Adrenal gland (tissue), 5 donors: ENCODE results near the gene TBL1XR1.
"Not testable (repeated sequence)": the region's sequence is repeated elsewhere in the genome, so short reads cannot be mapped to it uniquely, and the experiment has no call there.

Source experiments
- POLR2A ChIP-seq, 2 donors: fragments of 450-650 bp; IDR thresholded peaks; one replicate each; pipeline ENCODE4 v1.6.1; 2017; ENCODE audit warnings: antibody characterized with exemption in 2 of 2, mild to moderate bottlenecking in 2 of 2, moderate library complexity in 1 of 2
- TF ChIP-seq, protein P1 (sequence below), 6 experiments: fragments of 450-650 bp in 4 of 6; fragments of 200-600 bp in 2 of 6; sonication (generic) in 1 of 6; IDR thresholded peaks; 1 replicate in 5 of 6; 2 replicates in 1 of 6; pipeline versions ENCODE4 v1.5.1 to v1.8.0; 2016 to 2021; ENCODE audit warnings: antibody characterized with exemption in 6 of 6, mild to moderate bottlenecking in 2 of 6, moderate library complexity in 1 of 6
- donor health status: DM: no; HTN: no; CAD: no.

- TF ChIP-seq, protein P1, sequence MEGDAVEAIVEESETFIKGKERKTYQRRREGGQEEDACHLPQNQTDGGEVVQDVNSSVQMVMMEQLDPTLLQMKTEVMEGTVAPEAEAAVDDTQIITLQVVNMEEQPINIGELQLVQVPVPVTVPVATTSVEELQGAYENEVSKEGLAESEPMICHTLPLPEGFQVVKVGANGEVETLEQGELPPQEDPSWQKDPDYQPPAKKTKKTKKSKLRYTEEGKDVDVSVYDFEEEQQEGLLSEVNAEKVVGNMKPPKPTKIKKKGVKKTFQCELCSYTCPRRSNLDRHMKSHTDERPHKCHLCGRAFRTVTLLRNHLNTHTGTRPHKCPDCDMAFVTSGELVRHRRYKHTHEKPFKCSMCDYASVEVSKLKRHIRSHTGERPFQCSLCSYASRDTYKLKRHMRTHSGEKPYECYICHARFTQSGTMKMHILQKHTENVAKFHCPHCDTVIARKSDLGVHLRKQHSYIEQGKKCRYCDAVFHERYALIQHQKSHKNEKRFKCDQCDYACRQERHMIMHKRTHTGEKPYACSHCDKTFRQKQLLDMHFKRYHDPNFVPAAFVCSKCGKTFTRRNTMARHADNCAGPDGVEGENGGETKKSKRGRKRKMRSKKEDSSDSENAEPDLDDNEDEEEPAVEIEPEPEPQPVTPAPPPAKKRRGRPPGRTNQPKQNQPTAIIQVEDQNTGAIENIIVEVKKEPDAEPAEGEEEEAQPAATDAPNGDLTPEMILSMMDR (IDR thresholded peaks at IDR 0.05): not testable (repeated sequence)
- TF ChIP-seq POLR2A (IDR thresholded peaks at IDR 0.05): not testable (repeated sequence)
These were observed 4.0 kb downstream of the TBL1XR1 start for GRCh38 chr3:177193275-177193674.
